Activated T-helper 17 cell treated with anti-CD3 and anti-CD28 coated beads, Interleukin-2, amount 50 U/mL, for 72 hours (primary cell): ENCODE data around the gene ZDHHC20. TPM values are rescaled to one million over a fixed set of nuclear protein-coding genes. Genes with fewer than 3 reads are reported as not detected.

ENCODE experiments used
- ATAC-seq: fragments of 150-1000 bp; cut with Tn5 transposase; replicated peaks from 2 replicates; pipeline ENCODE4 v1.10.0; 2021; ENCODE audit warnings: mild to moderate bottlenecking, moderate library complexity
- H3K27ac Mint-ChIP-seq: one replicate; pipeline ENCODE4 v1.8.0; 2022; ENCODE audit warnings: mixed read lengths
- H3K27me3 Mint-ChIP-seq: one replicate; pipeline ENCODE4 v1.8.0; 2022; ENCODE audit warnings: mixed read lengths
- H3K36me3 Mint-ChIP-seq: one replicate; pipeline ENCODE4 v1.8.0; 2022; ENCODE audit warnings: low read depth, mild to moderate bottlenecking, mixed read lengths
- H3K4me1 Mint-ChIP-seq: one replicate; pipeline ENCODE4 v1.8.0; 2022; ENCODE audit warnings: mixed read lengths
- H3K4me3 Mint-ChIP-seq: one replicate; pipeline ENCODE4 v1.8.0; 2022; ENCODE audit warnings: mild to moderate bottlenecking, mixed read lengths
- H3K9me3 Mint-ChIP-seq: one replicate; pipeline ENCODE4 v1.8.0; 2022; ENCODE audit warnings: mixed read lengths
- total RNA-seq, 2 donors: library from RNA; stranded (reverse); gene quantifications; one replicate each; pipeline ENCODE4 v1.2.3, GENCODE V29; 2022

Gene ZDHHC20
- total RNA-seq, 2 donors from 2014 or later = 39.3 to 59.0 TPM

DNA sequence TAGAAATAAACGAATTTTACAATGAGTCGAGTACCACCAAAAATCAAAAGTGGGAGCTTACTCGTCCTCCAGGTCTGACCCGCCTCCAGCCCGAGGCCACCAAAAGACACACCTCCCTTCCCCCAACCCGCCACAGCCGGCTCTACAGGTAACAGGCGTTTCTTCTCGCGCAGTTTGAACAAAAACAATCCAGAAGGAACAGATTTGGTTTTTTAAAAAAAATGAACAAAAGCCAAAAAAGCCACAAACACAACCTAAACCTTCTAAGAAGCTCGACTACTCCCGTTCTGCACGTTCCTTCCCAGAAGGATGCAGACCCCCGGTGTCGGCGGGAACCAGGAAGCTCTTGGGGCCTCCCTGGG lies 671 bp downstream of the ZDHHC20 start:
- no peaks in the 10 kb centered on the region for H3K9me3 Mint-ChIP-seq
- peak overlapping the region; percentile 92 for H3K4me3 Mint-ChIP-seq
- peak; percentile 47 for ATAC-seq
- peaks cover 5% of the 10 kb centered on the region for H3K36me3 Mint-ChIP-seq
- no peaks in the 10 kb centered on the region for H3K27me3 Mint-ChIP-seq
- H3K27ac Mint-ChIP-seq = peak overlapping the region; percentile 60
- H3K4me1 Mint-ChIP-seq = peaks cover 18% of the 10 kb centered on the region

DNA sequence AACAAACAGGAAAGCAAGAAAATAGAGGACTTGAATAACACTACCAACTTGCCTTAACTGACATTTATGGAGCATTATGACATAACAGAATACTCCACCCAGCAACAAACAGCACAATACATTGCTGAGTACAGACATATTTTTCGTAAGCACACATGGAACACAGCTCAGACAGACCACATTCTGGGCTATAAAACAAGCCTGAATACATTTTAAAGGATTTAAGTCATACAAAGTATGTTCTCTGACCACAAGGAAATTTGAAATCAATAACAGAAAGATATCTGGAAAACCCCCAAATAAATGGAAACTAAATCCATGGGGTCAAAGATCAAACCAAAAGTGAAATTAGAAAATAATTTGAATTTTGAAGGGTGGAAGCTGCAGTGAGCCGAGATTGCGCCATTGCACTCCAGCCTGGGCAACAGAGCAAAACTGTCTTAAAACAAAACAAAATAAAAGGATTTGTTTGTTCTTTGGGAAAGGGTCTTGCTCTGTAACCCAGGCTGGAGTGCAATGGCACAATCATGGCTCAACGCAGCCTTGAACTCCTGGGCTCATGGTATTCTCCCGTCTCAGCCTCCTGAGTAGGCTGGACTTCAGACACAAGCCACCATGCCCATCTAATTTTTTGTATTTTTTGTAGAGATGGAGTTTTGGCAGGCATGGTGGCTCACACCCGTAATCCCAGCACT lies 5.6 kb downstream of the ZDHHC20 start:
- no peak overlapping the region for H3K4me3 Mint-ChIP-seq
- ATAC-seq = no peak
- H3K27ac Mint-ChIP-seq = no peak overlapping the region
- H3K9me3 Mint-ChIP-seq = no peaks in the 10 kb centered on the region
- peaks cover 5% of the 10 kb centered on the region for H3K36me3 Mint-ChIP-seq
- peaks cover 30% of the 10 kb centered on the region for H3K4me1 Mint-ChIP-seq
- no peaks in the 10 kb centered on the region for H3K27me3 Mint-ChIP-seq

GRCh38 chr13:21450936-21451335 lies 8.2 kb downstream of the ZDHHC20 start:
- H3K4me1 Mint-ChIP-seq = peaks cover 32% of the 10 kb centered on the region
- no peak overlapping the region for H3K4me3 Mint-ChIP-seq
- H3K9me3 Mint-ChIP-seq = no peaks in the 10 kb centered on the region
- no peak overlapping the region for H3K27ac Mint-ChIP-seq
- H3K36me3 Mint-ChIP-seq = peaks cover 8% of the 10 kb centered on the region
- no peaks in the 10 kb centered on the region for H3K27me3 Mint-ChIP-seq
- no peak for ATAC-seq

DNA sequence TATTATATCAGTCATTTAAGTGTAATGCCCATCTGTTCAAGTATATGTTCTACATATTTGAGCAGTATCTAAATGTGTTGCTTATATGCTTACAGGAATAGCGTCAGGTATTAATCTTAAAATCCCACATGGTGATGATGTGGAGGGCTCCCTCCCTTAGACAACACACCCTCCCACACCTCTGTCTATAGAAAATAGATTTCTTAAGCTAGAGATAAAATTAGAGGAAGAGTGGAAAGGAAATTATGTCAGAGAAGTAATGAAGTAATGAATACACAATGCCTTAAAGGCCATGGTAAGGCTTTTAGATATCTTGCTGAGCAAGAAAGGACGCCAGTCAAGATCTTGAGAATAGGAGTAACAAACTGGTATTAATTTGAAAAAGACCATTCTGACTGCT lies 12.4 kb downstream of the ZDHHC20 start:
- H3K4me3 Mint-ChIP-seq = no peak overlapping the region
- H3K4me1 Mint-ChIP-seq = peaks cover 14% of the 10 kb centered on the region
- no peaks in the 10 kb centered on the region for H3K27me3 Mint-ChIP-seq
- H3K36me3 Mint-ChIP-seq = peaks cover 11% of the 10 kb centered on the region
- H3K27ac Mint-ChIP-seq = no peak overlapping the region
- no peaks in the 10 kb centered on the region for H3K9me3 Mint-ChIP-seq
- no peak for ATAC-seq

GRCh38 chr13:21445759-21446158 lies 13.3 kb downstream of the ZDHHC20 start:
- ATAC-seq = no peak
- H3K9me3 Mint-ChIP-seq = no peaks in the 10 kb centered on the region
- H3K4me1 Mint-ChIP-seq = peaks cover 14% of the 10 kb centered on the region
- no peak overlapping the region for H3K27ac Mint-ChIP-seq
- H3K27me3 Mint-ChIP-seq = no peaks in the 10 kb centered on the region
- peaks cover 11% of the 10 kb centered on the region for H3K36me3 Mint-ChIP-seq
- no peak overlapping the region for H3K4me3 Mint-ChIP-seq

DNA sequence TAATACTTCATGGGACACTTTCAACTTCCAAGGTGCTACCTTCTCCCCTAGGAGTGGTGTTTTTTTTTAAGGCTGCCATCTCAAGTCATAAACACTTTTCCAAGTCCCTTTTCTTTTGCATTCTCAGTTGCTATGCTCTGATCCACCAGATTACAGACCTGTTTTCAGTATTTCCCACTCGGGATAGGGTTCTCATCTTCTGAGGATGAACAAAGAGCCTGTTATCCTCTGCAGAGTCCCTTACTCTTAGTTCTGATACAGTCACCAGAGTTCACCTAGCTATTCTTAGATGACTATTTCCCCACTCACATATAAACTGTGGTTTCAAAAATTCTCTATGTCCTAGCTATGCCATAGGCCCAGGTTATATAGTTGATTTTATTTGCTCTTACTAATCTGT lies 15.9 kb downstream of the ZDHHC20 start:
- H3K27ac Mint-ChIP-seq = peak overlapping the region; percentile 60
- no peaks in the 10 kb centered on the region for H3K27me3 Mint-ChIP-seq
- peaks cover 11% of the 10 kb centered on the region for H3K36me3 Mint-ChIP-seq
- H3K9me3 Mint-ChIP-seq = peaks cover 3% of the 10 kb centered on the region
- ATAC-seq = no peak
- peaks cover 18% of the 10 kb centered on the region for H3K4me1 Mint-ChIP-seq
- no peak overlapping the region for H3K4me3 Mint-ChIP-seq

DNA sequence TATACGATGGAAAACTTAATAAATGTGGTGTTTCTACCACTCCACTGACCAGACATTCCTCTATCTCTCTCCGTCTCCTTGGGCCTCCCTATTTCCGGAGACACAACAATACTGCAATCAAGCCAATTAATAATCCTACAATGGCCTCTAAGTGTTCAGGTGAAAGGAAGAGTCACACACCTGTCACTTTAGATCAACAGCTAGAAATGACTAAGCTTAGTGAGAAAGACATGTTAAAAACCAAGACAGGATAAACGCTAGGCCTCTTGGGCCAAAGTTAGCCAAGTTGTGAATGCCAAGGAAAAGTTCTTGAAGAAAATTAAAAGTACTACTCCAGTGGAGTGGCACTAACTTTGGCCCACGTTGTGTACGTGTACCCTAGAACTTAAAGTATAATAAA lies 22.5 kb downstream of the ZDHHC20 start:
- H3K4me1 Mint-ChIP-seq = peaks cover 29% of the 10 kb centered on the region
- peak overlapping the region; percentile 65 for H3K4me3 Mint-ChIP-seq
- peak overlapping the region; percentile 84 for H3K27ac Mint-ChIP-seq
- H3K9me3 Mint-ChIP-seq = peaks cover 4% of the 10 kb centered on the region
- ATAC-seq = peak; percentile 48
- H3K27me3 Mint-ChIP-seq = no peaks in the 10 kb centered on the region
- H3K36me3 Mint-ChIP-seq = peaks cover 9% of the 10 kb centered on the region

GRCh38 chr13:21435687-21436151 lies 23.4 kb downstream of the ZDHHC20 start:
- peaks cover 29% of the 10 kb centered on the region for H3K4me1 Mint-ChIP-seq
- peak overlapping the region; percentile 65 for H3K4me3 Mint-ChIP-seq
- peaks cover 9% of the 10 kb centered on the region for H3K36me3 Mint-ChIP-seq
- peak; percentile 95 for ATAC-seq
- no peaks in the 10 kb centered on the region for H3K27me3 Mint-ChIP-seq
- peaks cover 7% of the 10 kb centered on the region for H3K9me3 Mint-ChIP-seq
- H3K27ac Mint-ChIP-seq = peak overlapping the region; percentile 84

- Mint-ChIP-seq H3K36me3 (peaks cover 9% of the 10 kb centered on the region), H3K27ac (peak overlapping the region; percentile 84), H3K27me3 (no peaks in the 10 kb centered on the region), H3K4me3 (peak overlapping the region; percentile 65), H3K9me3 (peaks cover 10% of the 10 kb centered on the region), H3K4me1 (peaks cover 29% of the 10 kb centered on the region)
- no peak for ATAC-seq
These were observed 23.9 kb downstream of the ZDHHC20 start for GRCh38 chr13:21435231-21435630.

DNA sequence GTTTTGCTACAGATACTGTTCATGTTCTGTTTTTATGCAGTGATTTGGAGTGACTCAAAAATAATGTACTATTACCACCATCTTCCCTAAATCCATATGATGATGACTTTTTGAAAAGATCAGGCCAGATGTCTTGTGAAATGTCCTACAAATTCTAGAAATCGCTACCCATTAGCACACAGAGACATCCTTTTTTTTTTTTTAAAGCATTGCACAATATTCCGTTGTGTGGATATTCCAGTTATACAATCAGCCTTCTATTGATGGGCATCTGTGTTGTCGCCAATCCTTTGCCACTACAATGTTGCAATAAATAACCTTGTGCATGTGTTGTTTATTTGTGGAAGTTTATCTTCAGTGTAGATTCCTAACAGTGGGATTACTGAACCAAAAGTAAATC lies 24.5 kb downstream of the ZDHHC20 start:
- Mint-ChIP-seq H3K27me3 (no peaks in the 10 kb centered on the region), H3K9me3 (peaks cover 17% of the 10 kb centered on the region), H3K4me3 (no peak overlapping the region), H3K36me3 (peaks cover 14% of the 10 kb centered on the region), H3K4me1 (peaks cover 29% of the 10 kb centered on the region), H3K27ac (no peak overlapping the region)
- ATAC-seq = no peak

DNA sequence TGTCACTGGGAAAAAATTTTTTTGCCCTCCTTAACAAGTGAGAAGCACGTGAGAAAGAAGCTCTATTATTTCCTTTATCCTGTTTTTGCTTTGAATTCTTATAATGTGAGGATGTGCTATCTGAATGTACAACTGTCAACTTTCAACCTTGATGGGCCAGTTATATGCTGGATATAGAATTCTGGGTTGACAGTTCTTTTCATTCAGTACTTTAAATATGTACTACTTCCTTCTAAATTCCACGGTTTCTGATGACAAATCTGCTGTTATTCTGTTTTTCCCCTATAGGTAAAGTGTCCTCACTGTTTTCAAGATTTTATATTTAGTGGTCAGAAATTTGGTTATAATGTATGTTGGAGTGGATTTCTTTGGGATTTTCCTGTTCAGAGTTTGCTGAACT lies 29.9 kb downstream of the ZDHHC20 start:
- H3K27ac Mint-ChIP-seq = no peak overlapping the region
- peaks cover 15% of the 10 kb centered on the region for H3K4me1 Mint-ChIP-seq
- peaks cover 13% of the 10 kb centered on the region for H3K9me3 Mint-ChIP-seq
- no peak overlapping the region for H3K4me3 Mint-ChIP-seq
- peaks cover 10% of the 10 kb centered on the region for H3K36me3 Mint-ChIP-seq
- ATAC-seq = no peak
- no peaks in the 10 kb centered on the region for H3K27me3 Mint-ChIP-seq

DNA sequence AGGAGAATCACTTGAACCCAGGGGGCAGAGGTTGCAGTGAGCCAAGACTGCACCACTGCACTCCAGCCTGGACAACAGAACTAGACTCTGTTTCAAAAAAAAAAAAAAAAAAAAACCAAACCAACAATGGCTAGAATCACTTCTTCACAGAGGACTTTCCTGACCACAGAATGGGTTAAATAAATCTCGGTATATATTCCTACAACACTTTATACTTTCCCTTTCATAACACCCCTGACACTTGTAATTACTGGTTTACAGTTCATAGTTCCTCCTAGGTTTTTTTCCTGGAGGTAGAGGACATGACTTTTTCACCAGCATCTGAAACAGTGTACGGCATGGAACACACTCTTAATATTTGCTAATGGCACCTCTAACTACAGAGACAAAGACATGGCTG lies 31.4 kb downstream of the ZDHHC20 start:
- Mint-ChIP-seq H3K27ac (no peak overlapping the region), H3K4me1 (peaks cover 15% of the 10 kb centered on the region), H3K36me3 (peaks cover 13% of the 10 kb centered on the region), H3K9me3 (peaks cover 13% of the 10 kb centered on the region), H3K4me3 (no peak overlapping the region), H3K27me3 (no peaks in the 10 kb centered on the region)
- ATAC-seq = no peak

GRCh38 chr13:21426238-21426637 lies 32.9 kb downstream of the ZDHHC20 start:
- Mint-ChIP-seq H3K4me1 (peaks cover 15% of the 10 kb centered on the region), H3K27ac (peak overlapping the region; percentile 47), H3K27me3 (no peaks in the 10 kb centered on the region), H3K4me3 (no peak overlapping the region), H3K36me3 (peaks cover 16% of the 10 kb centered on the region), H3K9me3 (peaks cover 13% of the 10 kb centered on the region)
- ATAC-seq = peak; percentile 89

DNA sequence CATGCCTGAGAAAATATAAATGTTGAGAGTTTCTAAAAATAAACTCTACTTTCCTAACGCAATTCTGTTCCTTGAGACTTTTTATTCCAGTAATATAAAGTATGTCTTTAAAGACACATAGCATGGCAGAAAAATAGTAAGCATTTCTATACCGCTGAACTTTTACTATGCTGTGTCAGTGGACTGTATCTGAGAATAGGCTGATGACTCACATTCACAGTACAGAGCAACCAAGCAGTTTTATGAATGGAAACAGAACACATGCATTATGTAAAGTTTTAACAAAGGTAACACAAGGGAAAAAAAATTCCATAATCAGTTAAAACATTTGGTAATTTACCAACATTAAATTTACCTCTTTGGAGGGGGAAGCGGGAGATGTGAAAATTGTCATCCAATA lies 38.4 kb downstream of the ZDHHC20 start:
- H3K27ac Mint-ChIP-seq = no peak overlapping the region

GRCh38 chr13:21413013-21413412 lies 46.1 kb downstream of the ZDHHC20 start:
- Mint-ChIP-seq H3K9me3 (no peaks in the 10 kb centered on the region), H3K36me3 (peaks cover 72% of the 10 kb centered on the region)
- ATAC-seq = no peak

More for the DNA sequence above, 38.4 kb downstream of the ZDHHC20 start:
- no peaks in the 10 kb centered on the region for H3K9me3 Mint-ChIP-seq
- H3K27me3 Mint-ChIP-seq = no peaks in the 10 kb centered on the region
- no peak overlapping the region for H3K4me3 Mint-ChIP-seq
- ATAC-seq = peak; percentile 76
- peaks cover 17% of the 10 kb centered on the region for H3K36me3 Mint-ChIP-seq
- H3K4me1 Mint-ChIP-seq = peaks cover 5% of the 10 kb centered on the region

More at GRCh38 chr13:21413013-21413412, 46.1 kb downstream of the ZDHHC20 start:
- no peak overlapping the region for H3K4me3 Mint-ChIP-seq
- H3K27ac Mint-ChIP-seq = no peak overlapping the region
- H3K27me3 Mint-ChIP-seq = no peaks in the 10 kb centered on the region
- no peaks in the 10 kb centered on the region for H3K4me1 Mint-ChIP-seq
